ENCODE measurements around the gene PSMB7.

PSMB7 gene

DNA sequence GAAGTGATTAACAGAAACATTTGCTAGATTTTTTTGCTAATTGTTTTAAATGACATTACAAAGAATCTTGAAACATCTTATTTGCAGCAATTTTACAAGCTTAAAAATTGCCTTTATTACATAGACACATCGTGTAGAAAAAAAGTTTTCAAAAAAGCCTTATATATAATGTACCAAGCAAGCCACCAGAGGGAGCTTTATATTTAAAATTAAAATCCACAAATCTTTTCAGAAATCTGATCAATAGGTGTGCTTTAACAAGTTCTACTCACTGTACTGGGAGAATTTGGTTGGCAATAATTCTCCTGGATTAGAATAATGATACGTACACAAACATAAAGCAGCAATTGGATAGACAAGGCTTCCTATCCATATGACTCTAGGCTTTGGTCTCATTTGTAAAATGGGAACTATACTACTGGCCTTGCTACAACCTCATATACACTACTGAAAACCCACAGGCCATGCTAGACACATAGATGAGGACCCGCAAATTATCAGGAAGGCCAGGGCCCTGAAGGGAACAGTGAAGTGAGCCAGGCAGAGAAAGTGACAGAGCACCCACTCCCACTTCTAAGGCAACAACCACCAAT lies 4.8 kb downstream of the PSMB7 start:
- ChIA-PET POLR2A (no interaction called here), CTCF (interaction anchor here (0.6 to 4.1 kb wide), 14 partner anchors 8 to 370 kb away, joined by 3 to 26 read pairs (median 4); no protein-coding TSS in a partner anchor)
- TF ChIP-seq ZNF707 (tag by site-specific recombination; IDR thresholded peaks at IDR 0.05), result no peak
- no peak for TF ChIP-seq ZNF202 (tag by site-specific recombination; IDR thresholded peaks at IDR 0.05; ENCODE audit: borderline replicate concordance)
- no peak for TF ChIP-seq ZNF548 (tag by site-specific recombination; IDR thresholded peaks at IDR 0.05)
- TF ChIP-seq ZNF19 (tag by site-specific recombination; IDR thresholded peaks at IDR 0.05; ENCODE audit: low read depth), result no peak
- TF ChIP-seq, protein P1, sequence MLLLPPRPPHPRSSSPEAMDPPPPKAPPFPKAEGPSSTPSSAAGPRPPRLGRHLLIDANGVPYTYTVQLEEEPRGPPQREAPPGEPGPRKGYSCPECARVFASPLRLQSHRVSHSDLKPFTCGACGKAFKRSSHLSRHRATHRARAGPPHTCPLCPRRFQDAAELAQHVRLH (tag by site-specific recombination; IDR thresholded peaks at IDR 0.05), result no peak
- Histone ChIP-seq H3K4me1 (ENCODE audit: control insufficient read depth, insufficient read depth, low read length) (peaks cover 4% of the 10 kb centered on the region; the same call in 1 of the 2 replicates), H3K9me3 (ENCODE audit: control insufficient read depth, insufficient read depth, low read depth, low read length) (no peaks in the 10 kb centered on the region), H3K36me3 (ENCODE audit: control insufficient read depth in 2 of 2, insufficient read depth in 1 of 2, low read length in 2 of 2) (peaks cover 47 to 89% of the 10 kb centered on the region in 2 experiments), H3K27ac (ENCODE audit: extremely low read depth, low read depth, low read length) (no peak overlapping the region), H3K4me3 (ENCODE audit: low read depth, low read length) (no peak overlapping the region)

DNA sequence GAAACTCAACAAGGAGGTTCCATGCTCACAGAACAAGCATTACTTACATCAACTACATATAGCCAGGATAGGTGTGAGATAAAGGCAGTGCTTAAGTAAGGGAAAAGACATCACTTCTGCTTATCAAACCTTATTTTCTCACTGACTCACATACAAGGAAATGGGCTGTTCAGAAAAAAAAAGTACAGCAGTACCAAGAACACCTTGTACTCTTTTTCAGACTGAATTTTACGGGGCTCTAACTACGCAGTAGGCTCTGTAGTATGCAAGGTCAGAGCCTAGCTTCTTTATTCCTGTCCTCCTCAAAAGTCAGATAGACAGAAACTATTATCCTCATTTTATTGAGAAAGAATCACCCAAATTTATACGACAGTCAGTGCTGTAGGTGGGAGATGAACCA lies 5.8 kb downstream of the PSMB7 start:
- H3K4me1 ChIP-seq (ENCODE audit: control insufficient read depth, insufficient read depth, low read length), result peaks cover 4% of the 10 kb centered on the region; the same call in 1 of the 2 replicates
- TF ChIP-seq SALL2 (tag by site-specific recombination; IDR thresholded peaks at IDR 0.05; ENCODE audit: borderline replicate concordance) (no peak), ZNF366 (tag by site-specific recombination; conservative IDR thresholded peaks at IDR 0.05) (no peak), YY2 (tag by site-specific recombination; IDR thresholded peaks at IDR 0.05) (no peak)
- TF ChIP-seq, protein P2, sequence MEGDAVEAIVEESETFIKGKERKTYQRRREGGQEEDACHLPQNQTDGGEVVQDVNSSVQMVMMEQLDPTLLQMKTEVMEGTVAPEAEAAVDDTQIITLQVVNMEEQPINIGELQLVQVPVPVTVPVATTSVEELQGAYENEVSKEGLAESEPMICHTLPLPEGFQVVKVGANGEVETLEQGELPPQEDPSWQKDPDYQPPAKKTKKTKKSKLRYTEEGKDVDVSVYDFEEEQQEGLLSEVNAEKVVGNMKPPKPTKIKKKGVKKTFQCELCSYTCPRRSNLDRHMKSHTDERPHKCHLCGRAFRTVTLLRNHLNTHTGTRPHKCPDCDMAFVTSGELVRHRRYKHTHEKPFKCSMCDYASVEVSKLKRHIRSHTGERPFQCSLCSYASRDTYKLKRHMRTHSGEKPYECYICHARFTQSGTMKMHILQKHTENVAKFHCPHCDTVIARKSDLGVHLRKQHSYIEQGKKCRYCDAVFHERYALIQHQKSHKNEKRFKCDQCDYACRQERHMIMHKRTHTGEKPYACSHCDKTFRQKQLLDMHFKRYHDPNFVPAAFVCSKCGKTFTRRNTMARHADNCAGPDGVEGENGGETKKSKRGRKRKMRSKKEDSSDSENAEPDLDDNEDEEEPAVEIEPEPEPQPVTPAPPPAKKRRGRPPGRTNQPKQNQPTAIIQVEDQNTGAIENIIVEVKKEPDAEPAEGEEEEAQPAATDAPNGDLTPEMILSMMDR (tag by site-specific recombination; IDR thresholded peaks at IDR 0.05), result no peak
- TF ChIP-seq, protein P3, sequence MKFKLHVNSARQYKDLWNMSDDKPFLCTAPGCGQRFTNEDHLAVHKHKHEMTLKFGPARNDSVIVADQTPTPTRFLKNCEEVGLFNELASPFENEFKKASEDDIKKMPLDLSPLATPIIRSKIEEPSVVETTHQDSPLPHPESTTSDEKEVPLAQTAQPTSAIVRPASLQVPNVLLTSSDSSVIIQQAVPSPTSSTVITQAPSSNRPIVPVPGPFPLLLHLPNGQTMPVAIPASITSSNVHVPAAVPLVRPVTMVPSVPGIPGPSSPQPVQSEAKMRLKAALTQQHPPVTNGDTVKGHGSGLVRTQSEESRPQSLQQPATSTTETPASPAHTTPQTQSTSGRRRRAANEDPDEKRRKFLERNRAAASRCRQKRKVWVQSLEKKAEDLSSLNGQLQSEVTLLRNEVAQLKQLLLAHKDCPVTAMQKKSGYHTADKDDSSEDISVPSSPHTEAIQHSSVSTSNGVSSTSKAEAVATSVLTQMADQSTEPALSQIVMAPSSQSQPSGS (tag by site-specific recombination; IDR thresholded peaks at IDR 0.05; ENCODE audit: low read depth), result no peak
- ChIA-PET POLR2A (no interaction called here), CTCF (interaction anchor here (0.6 to 4.1 kb wide), 7 partner anchors 11 to 793 kb away, joined by 3 to 26 read pairs (median 3); no protein-coding TSS in a partner anchor)
- H3K4me3 ChIP-seq (ENCODE audit: low read depth, low read length), result no peak overlapping the region
- H3K36me3 ChIP-seq (ENCODE audit: control insufficient read depth in 2 of 2, insufficient read depth in 1 of 2, low read length in 2 of 2), result peaks cover 50 to 97% of the 10 kb centered on the region in 2 experiments
- H3K9me3 ChIP-seq (ENCODE audit: control insufficient read depth, insufficient read depth, low read depth, low read length), result no peaks in the 10 kb centered on the region
- H3K27ac ChIP-seq (ENCODE audit: extremely low read depth, low read depth, low read length), result no peak overlapping the region

DNA sequence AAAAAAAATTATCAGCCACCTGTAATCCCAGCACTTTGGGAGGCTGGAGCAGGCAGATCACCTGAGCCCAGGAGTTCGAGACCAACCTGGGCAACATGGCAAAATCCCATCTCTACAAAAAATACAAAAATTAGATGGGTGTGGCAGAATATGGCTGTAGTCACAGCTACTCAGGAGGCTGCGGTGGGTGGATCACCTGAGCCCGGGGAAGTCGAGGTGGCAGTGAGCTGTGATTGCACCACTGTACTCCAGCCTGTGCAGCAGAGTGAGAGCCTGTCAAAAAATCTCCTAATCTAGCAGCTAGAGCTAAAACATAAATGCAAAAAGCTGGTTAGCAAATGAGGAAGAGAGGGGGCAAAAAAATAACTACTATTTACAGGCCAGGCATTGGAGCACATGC lies 12.0 kb downstream of the PSMB7 start:
- ChIA-PET POLR2A (interaction anchor here (1.1 kb wide), 1 partner anchor 10 kb away, joined by 3 read pairs; no protein-coding TSS in a partner anchor), CTCF (interaction anchor here (0.6 kb wide), 3 partner anchors 11 to 34 kb away, joined by 3 read pairs; no protein-coding TSS in a partner anchor)
- no peaks in the 10 kb centered on the region for H3K4me1 ChIP-seq (ENCODE audit: control insufficient read depth, insufficient read depth, low read length)
- TF ChIP-seq ZNF302 (tag by site-specific recombination; IDR thresholded peaks at IDR 0.05; ENCODE audit: low read depth), result no peak
- TF ChIP-seq, protein P4, sequence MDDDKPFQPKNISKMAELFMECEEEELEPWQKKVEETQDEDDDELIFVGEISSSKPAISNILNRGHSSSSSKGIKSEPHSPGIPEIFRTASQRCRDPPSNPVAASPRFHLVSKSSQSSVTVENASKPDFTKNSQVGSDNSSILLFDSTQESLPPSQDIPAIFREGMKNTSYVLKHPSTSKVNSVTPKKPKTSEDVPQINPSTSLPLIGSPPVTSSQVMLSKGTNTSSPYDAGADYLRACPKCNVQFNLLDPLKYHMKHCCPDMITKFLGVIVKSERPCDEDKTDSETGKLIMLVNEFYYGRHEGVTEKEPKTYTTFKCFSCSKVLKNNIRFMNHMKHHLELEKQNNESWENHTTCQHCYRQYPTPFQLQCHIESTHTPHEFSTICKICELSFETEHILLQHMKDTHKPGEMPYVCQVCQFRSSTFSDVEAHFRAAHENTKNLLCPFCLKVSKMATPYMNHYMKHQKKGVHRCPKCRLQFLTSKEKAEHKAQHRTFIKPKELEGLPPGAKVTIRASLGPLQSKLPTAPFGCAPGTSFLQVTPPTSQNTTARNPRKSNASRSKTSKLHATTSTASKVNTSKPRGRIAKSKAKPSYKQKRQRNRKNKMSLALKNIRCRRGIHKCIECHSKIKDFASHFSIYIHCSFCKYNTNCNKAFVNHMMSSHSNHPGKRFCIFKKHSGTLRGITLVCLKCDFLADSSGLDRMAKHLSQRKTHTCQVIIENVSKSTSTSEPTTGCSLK (tag by site-specific recombination; IDR thresholded peaks at IDR 0.05), result no peak
- no peak for TF ChIP-seq ZNF416 (tag by site-specific recombination; IDR thresholded peaks at IDR 0.05)
- TF ChIP-seq, protein P5, sequence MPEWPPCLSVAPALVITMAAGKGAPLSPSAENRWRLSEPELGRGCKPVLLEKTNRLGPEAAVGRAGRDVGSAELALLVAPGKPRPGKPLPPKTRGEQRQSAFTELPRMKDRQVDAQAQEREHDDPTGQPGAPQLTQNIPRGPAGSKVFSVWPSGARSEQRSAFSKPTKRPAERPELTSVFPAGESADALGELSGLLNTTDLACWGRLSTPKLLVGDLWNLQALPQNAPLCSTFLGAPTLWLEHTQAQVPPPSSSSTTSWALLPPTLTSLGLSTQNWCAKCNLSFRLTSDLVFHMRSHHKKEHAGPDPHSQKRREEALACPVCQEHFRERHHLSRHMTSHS (tag by site-specific recombination; IDR thresholded peaks at IDR 0.05), result no peak
- TF ChIP-seq ZSCAN23 (tag by site-specific recombination; IDR thresholded peaks at IDR 0.05), result no peak
- TF ChIP-seq ZNF610 (tag by site-specific recombination; IDR thresholded peaks at IDR 0.05; ENCODE audit: borderline replicate concordance), result no peak
- H3K36me3 ChIP-seq (ENCODE audit: control insufficient read depth in 2 of 2, insufficient read depth in 1 of 2, low read length in 2 of 2), result peaks cover 25 to 97% of the 10 kb centered on the region in 2 experiments; a peak in 2 of 3 replicates
- no peak overlapping the region for H3K27ac ChIP-seq (ENCODE audit: extremely low read depth, low read depth, low read length)
- H3K4me3 ChIP-seq (ENCODE audit: low read depth, low read length), result no peak overlapping the region
- no peaks in the 10 kb centered on the region for H3K9me3 ChIP-seq (ENCODE audit: control insufficient read depth, insufficient read depth, low read depth, low read length)

Measured in HEK293 (cell line).